K562 (cell line): ENCODE measurements around the gene NEUROG1. TPM values are rescaled to one million over a fixed set of nuclear protein-coding genes. Genes with fewer than 3 reads are reported as not detected.

Experiments
- ATAC-seq: fragments of 200-7000 bp; cut with Tn5 transposase; 3 replicates; pipeline ENCODE4 v1.9.1; 2020; ENCODE audit warnings: moderate library complexity
- BruUV-seq: library from RNA; stranded (reverse); fragments of 400-500 nt; replicated peaks from 2 replicates; lab custom pipeline; 2021; lab: Mats Ljungman, UMichigan
- CTCF ChIA-PET: fragments of 300-600 bp; formaldehyde crosslinking; extraction: SDS; loops from one replicate; lab custom pipeline; 2021; ENCODE audit warnings: low intra/inter-chr PET ratio; lab: Yijun Ruan, JAX
- POLR2A ChIA-PET: fragments of 300-600, 350-650 bp; sonication (Branson Sonifier 250); formaldehyde crosslinking; extraction: SDS; loops from one replicate; lab custom pipeline; 2021; ENCODE audit warnings: antibody characterized with exemption, inconsistent platforms; lab: Yijun Ruan, JAX
- DNase-seq, 4 experiments: peaks; one replicate each; pipeline versions ENCODE4 v3.0.0 to v3.0.0-alpha.2; 2011 to 2018; ENCODE audit warnings: low spot score in 3 of 4, mixed read lengths in 3 of 4; ENCODE audit errors: extremely low read depth in 1 of 4
- FAIRE-seq: peaks from 2 replicates; lab custom pipeline; 2011; peaks lifted over from hg19 to GRCh38; lab: Jason Lieb, UNC
- H2AFZ ChIP-seq: 2 replicates; pipeline ENCODE4 v1.6.0; 2011; ENCODE audit warnings: low read depth, low read length, control low read depth, inconsistent platforms
- H3K27ac ChIP-seq: fragments of 200-600 bp; 3 replicates; pipeline ENCODE4 v1.8.0; 2011; ENCODE audit warnings: low read depth, mild to moderate bottlenecking, control low read depth, inconsistent platforms, low read length, moderate library complexity, mixed read lengths; ENCODE audit errors: extremely low read depth
- H3K27me3 ChIP-seq, 2 experiments: fragments of 300-600 bp in 1 of 2; 2 replicates in 1 of 2; 3 replicates in 1 of 2; pipeline versions ENCODE4 v1.6.0 to v1.8.0; 2011; ENCODE audit warnings: inconsistent platforms in 2 of 2, low read length in 2 of 2, mild to moderate bottlenecking in 1 of 2, mixed read lengths in 1 of 2, moderate library complexity in 1 of 2; ENCODE audit not compliant: control insufficient read depth in 2 of 2, insufficient read depth in 2 of 2
- H3K36me3 ChIP-seq: fragments of 300-600 bp; 3 replicates; pipeline ENCODE4 v1.8.0; 2011; ENCODE audit warnings: mild to moderate bottlenecking, low read length, inconsistent platforms; ENCODE audit not compliant: control insufficient read depth, insufficient read depth
- H3K4me1 ChIP-seq, 2 experiments: fragments of 200-600 bp in 1 of 2; replicated peaks in 1 of 2; 2 replicates in 1 of 2; 3 replicates in 1 of 2; pipeline versions ENCODE4 v1.5.1 to v1.8.0; 2011; ENCODE audit warnings: inconsistent platforms in 2 of 2, low read length in 2 of 2, mild to moderate bottlenecking in 1 of 2, mixed read lengths in 1 of 2, moderate library complexity in 1 of 2; ENCODE audit not compliant: control insufficient read depth in 2 of 2, insufficient read depth in 2 of 2
- H3K4me2 ChIP-seq: 2 replicates; pipeline ENCODE4 v1.6.1; 2011; ENCODE audit warnings: low read length, control low read depth, inconsistent platforms, mixed read lengths; ENCODE audit not compliant: insufficient read depth
- H3K4me3 ChIP-seq: fragments of 200-600 bp; sonication (generic), shearing (Covaris generic); 2 replicates; pipeline ENCODE4 v1.5.1; 2016; ENCODE audit warnings: control low read depth, inconsistent platforms
- H3K79me2 ChIP-seq: fragments of 200-600 bp; 3 replicates; pipeline ENCODE4 v1.8.0; 2011; ENCODE audit warnings: low read length, inconsistent platforms; ENCODE audit not compliant: control insufficient read depth, insufficient read depth
- H3K9ac ChIP-seq, 2 experiments: 2 replicates each; pipeline versions ENCODE4 v1.6.0 to v1.6.1; 2011; ENCODE audit warnings: low read depth in 2 of 2, low read length in 2 of 2, control low read depth in 1 of 2, inconsistent platforms in 1 of 2, mild to moderate bottlenecking in 1 of 2, mixed read lengths in 1 of 2; ENCODE audit not compliant: insufficient read depth in 1 of 2
- H3K9me1 ChIP-seq: one replicate; pipeline ENCODE4 v1.6.0; 2011; ENCODE audit warnings: inconsistent platforms, mild to moderate bottlenecking, low read length, moderate library complexity; ENCODE audit not compliant: control insufficient read depth, insufficient read depth
- H3K9me3 ChIP-seq: replicated peaks from 2 replicates; pipeline ENCODE4 v1.5.1; 2011; ENCODE audit warnings: low read depth, low read length, inconsistent platforms; ENCODE audit not compliant: control insufficient read depth, insufficient read depth
- H4K20me1 ChIP-seq: replicated peaks from 2 replicates; pipeline ENCODE4 v1.6.1; 2011; ENCODE audit warnings: low read length, inconsistent platforms, mixed read lengths; ENCODE audit not compliant: control insufficient read depth, insufficient read depth
- MCM7 ChIP-seq, 2 experiments: fragments of 450-650 bp; IDR thresholded peaks; 2 replicates each; pipeline ENCODE4 v1.6.1; 2016 to 2018
- PHF21A ChIP-seq: fragments of 450-650 bp; IDR thresholded peaks from 2 replicates; pipeline ENCODE4 v1.6.1; 2017; ENCODE audit warnings: low read depth, borderline replicate concordance
- RBM34 ChIP-seq: fragments of 200-400 bp; formaldehyde crosslinking; IDR thresholded peaks from 2 replicates; pipeline ENCODE4 v1.6.1; 2018; ENCODE audit warnings: low read length, borderline replicate concordance; ENCODE audit not compliant: insufficient read depth
- RUNX1 ChIP-seq: sonication (generic); IDR thresholded peaks from 2 replicates; pipeline ENCODE4 v1.6.1; 2016; ENCODE audit warnings: antibody characterized with exemption, low read depth
- TCF3 ChIP-seq: sonication (generic); formaldehyde crosslinking; IDR thresholded peaks from 2 replicates; pipeline ENCODE4 v1.4.0; 2020; ENCODE audit warnings: mild to moderate bottlenecking, missing genetic modification reagents
- TOE1 ChIP-seq, 2 experiments: fragments of 450-650 bp in 1 of 2; sonication (generic) in 1 of 2; formaldehyde crosslinking in 1 of 2; IDR thresholded peaks; 2 replicates each; pipeline versions ENCODE4 v1.7.1 to v1.8.0; 2016 to 2022; ENCODE audit warnings: borderline replicate concordance in 2 of 2, mild to moderate bottlenecking in 2 of 2, antibody characterized with exemption in 1 of 2, inconsistent platforms in 1 of 2, low read depth in 1 of 2, missing genetic modification reagents in 1 of 2, moderate library complexity in 1 of 2
- ZBTB40 ChIP-seq, 2 experiments: fragments of 450-650 bp in 1 of 2; sonication (generic) in 1 of 2; formaldehyde crosslinking in 1 of 2; IDR thresholded peaks; 2 replicates each; pipeline versions ENCODE4 v1.7.1 to v1.9.0; 2016 to 2022; ENCODE audit warnings: inconsistent platforms in 1 of 2, mild to moderate bottlenecking in 1 of 2, missing genetic modification reagents in 1 of 2
- ZNF780A ChIP-seq: fragments of 250-450 bp; sonication (Bioruptor Pico); IDR thresholded peaks from 2 replicates; pipeline ENCODE4 v1.5.0; 2021; ENCODE audit warnings: mild to moderate bottlenecking
- WGBS: fragments of 100-300 bp; shearing (Covaris generic); methylation state at CpG from one replicate; pipeline ENCODE4 v1.1.6; 2016; ENCODE audit warnings: low coverage, mixed read lengths; ENCODE audit not compliant: insufficient coverage; ENCODE audit errors: missing lambda C conversion rate; 5-methylcytosine and 5-hydroxymethylcytosine counted together
- in situ Hi-C: fragments of 300-500 bp; cut with MboI; formaldehyde crosslinking; loops from 4 replicates; pipeline ENCODE4 v1.15.0; 2018; ENCODE audit warnings: inconsistent platforms, mixed read lengths
- intact Hi-C: fragments of 100-400 bp; cut with micrococcal nuclease; formaldehyde crosslinking; loops from 2 replicates; pipeline ENCODE4 v1.14.2; 2022
- polyA plus RNA-seq, 8 experiments: library from polyadenylated mRNA; depleted of rRNA in 4 of 8; stranded (reverse) in 5 of 8; unstranded in 3 of 8; fragments of >200 nt; fragmentation: Nextera tagmentation in 2 of 8; fragmentation: Illumina TruSeq in 1 of 8; extraction: Ambion mirVana in 2 of 8; extraction: Trizol in 1 of 8; gene quantifications; 2 replicates each; pipeline versions ENCODE4 v1.2.1 to v1.2.3, GENCODE V29; 2011 to 2014; ENCODE audit warnings: inconsistent platforms in 1 of 8, missing spikeins in 1 of 8
- total RNA-seq, 7 experiments: library from RNA; depleted of rRNA in 6 of 7; stranded (reverse); fragments of >200 nt in 6 of 7; fragmentation: Illumina TruSeq in 2 of 7; extraction: Trizol in 2 of 7; gene quantifications; 2 replicates each; pipeline versions ENCODE4 v1.2.1 to v1.2.3, GENCODE V29; 2011 to 2021; ENCODE audit warnings: low replicate concordance in 1 of 7

Gene NEUROG1
- total and polyA plus RNA-seq, 9 of the 15 experiments (the other 6 are each of a cell fraction or from before 2014, with no cell fraction given): not detected

GRCh38 chr5:135567661-135568060 lies 31.9 kb upstream of the NEUROG1 start:
- Histone ChIP-seq H2AFZ (no peak overlapping the region), H3K27me3 (peaks cover 6 to 9% of the 10 kb centered on the region in 2 experiments; a peak in 4 of 5 replicates), H3K9me3 (no peaks in the 10 kb centered on the region), H4K20me1 (0 out of 2 replicates have a peak, but pooled peaks cover 3% of the 10 kb centered on the region), H3K36me3 (no peaks in the 10 kb centered on the region), H3K79me2 (no peaks in the 10 kb centered on the region), H3K4me3 (no peak overlapping the region), H3K4me2 (no peak overlapping the region), H3K27ac (no peak overlapping the region)
- no peak for FAIRE-seq
- CTCF ChIA-PET: interaction anchor here (2.2 kb wide), 1 partner anchor 101 kb away, joined by 12 read pairs; no protein-coding TSS in a partner anchor
- intact Hi-C loops: loop anchor here (5.0 kb wide), 1 partner anchor 160 kb away; no protein-coding TSS in a partner anchor
- TF ChIP-seq TCF3 (CRISPR knock-in tag) (no peak), RBM34 (no peak), MCM7 (IDR thresholded peaks at IDR 0.05) (no peak), ZBTB40 (IDR thresholded peaks at IDR 0.05) (no peak), ZBTB40 (CRISPR knock-in tag; IDR thresholded peaks at IDR 0.05) (no peak), TOE1 (IDR thresholded peaks at IDR 0.05; ENCODE audit: borderline replicate concordance) (no peak), TOE1 (CRISPR knock-in tag; IDR thresholded peaks at IDR 0.05; ENCODE audit: borderline replicate concordance, low read depth) (no peak), RUNX1 (no peak), PHF21A (no peak), ZNF780A (CRISPR knock-in tag) (no peak)
- TF ChIP-seq, all 486 proteins: peak for 0
- POLR2A ChIA-PET: interaction anchor here (2.0 to 2.3 kb wide), 2 partner anchors 9 to 12 kb away, joined by 7 to 10 read pairs; no protein-coding TSS in a partner anchor
- H3K9ac ChIP-seq: peak overlapping the region in 1 of 2 experiments; percentile 64; a peak in 2 of 4 replicates
- H3K9me1 ChIP-seq: no peaks in the 10 kb centered on the region
- peaks cover 7 to 8% of the 10 kb centered on the region in 2 experiments for H3K4me1 ChIP-seq
- ATAC-seq (no peak), DNase-seq (no peak)
- no TSS peak for BruUV-seq
- in situ Hi-C loops: no loop called here
- WGBS: 38% methylated on average over 4 of the region's 4 CpGs
